Measurements from ENCODE around the gene GMDS. TPM values are rescaled to one million over a fixed set of nuclear protein-coding genes. Genes with fewer than 3 reads are reported as not detected.
A peak's percentile ranks its signal among the peaks of the same experiment; 100 is the strongest.

GMDS gene
- total RNA-seq, 1 donor = 23.2 TPM

DNA sequence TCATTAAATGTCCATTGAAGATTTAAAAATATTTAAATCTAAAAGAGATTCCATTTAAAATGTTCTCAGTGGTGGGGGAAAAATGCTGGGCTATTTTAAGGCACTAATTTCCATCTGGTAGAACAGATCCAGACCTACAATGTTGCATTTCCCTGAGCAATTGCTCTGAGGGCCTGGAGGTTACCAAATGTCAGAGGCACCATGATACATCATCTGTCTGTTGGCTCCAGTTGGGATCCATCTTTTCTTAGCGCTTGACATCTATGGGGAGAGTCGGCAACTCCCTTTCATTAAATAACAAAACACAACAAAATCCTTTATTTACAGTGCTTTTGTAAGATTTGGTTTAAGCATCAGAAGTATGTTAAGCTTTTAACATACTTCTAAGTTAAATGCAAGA is 411.2 kb downstream of the GMDS start:
- Histone ChIP-seq H3K4me1 (ENCODE audit: insufficient read depth, low read length) (peaks cover 5% of the 10 kb centered on the region), H3K27me3 (ENCODE audit: insufficient read depth, low read length) (no peaks in the 10 kb centered on the region), H4K20me1 (ENCODE audit: insufficient read depth, low read length) (no peaks in the 10 kb centered on the region), H3K79me2 (ENCODE audit: insufficient read depth, low read length) (no peaks in the 10 kb centered on the region), H3K9me3 (ENCODE audit: low read depth, low read length) (no peaks in the 10 kb centered on the region), H3K27ac (ENCODE audit: low read depth, low read length) (no peak overlapping the region), H2AFZ (ENCODE audit: low read length) (no peak overlapping the region), H3K4me2 (ENCODE audit: insufficient read depth, low read length) (no peak overlapping the region), H3K4me3 (ENCODE audit: insufficient read depth, low read length) (no peak overlapping the region), H3K36me3 (ENCODE audit: insufficient read depth, low read length) (no peaks in the 10 kb centered on the region)
- no peak for DNase-seq (ENCODE audit: insufficient read length, low spot score, missing footprints)
- TF ChIP-seq CTCF (IDR thresholded peaks at IDR 0.05; ENCODE audit: extremely low read depth, low read depth, low read length) = no peak

- no peak for TF ChIP-seq CTCF (IDR thresholded peaks at IDR 0.05; ENCODE audit: extremely low read depth, low read depth, low read length)
- H3K4me2 ChIP-seq (ENCODE audit: insufficient read depth, low read length) = peak overlapping the region; percentile 51
- H3K4me3 ChIP-seq (ENCODE audit: insufficient read depth, low read length) = peak overlapping the region; percentile 48
Observed at GRCh38 chr6:1832844-1833787, 412.3 kb downstream of the GMDS start.

GRCh38 chr6:1832358-1832757 is 413.0 kb downstream of the GMDS start:
- Histone ChIP-seq H3K4me2 (ENCODE audit: insufficient read depth, low read length) (peak overlapping the region; percentile 51), H2AFZ (ENCODE audit: low read length) (peak overlapping the region; percentile 16), H3K4me1 (ENCODE audit: insufficient read depth, low read length) (peaks cover 5% of the 10 kb centered on the region), H3K9me3 (ENCODE audit: low read depth, low read length) (peaks cover 7% of the 10 kb centered on the region), H3K4me3 (ENCODE audit: insufficient read depth, low read length) (peak overlapping the region; percentile 48), H3K79me2 (ENCODE audit: insufficient read depth, low read length) (no peaks in the 10 kb centered on the region), H3K27ac (ENCODE audit: low read depth, low read length) (no peak overlapping the region), H3K36me3 (ENCODE audit: insufficient read depth, low read length) (no peaks in the 10 kb centered on the region), H4K20me1 (ENCODE audit: insufficient read depth, low read length) (no peaks in the 10 kb centered on the region), H3K27me3 (ENCODE audit: insufficient read depth, low read length) (no peaks in the 10 kb centered on the region)
- DNase-seq (ENCODE audit: insufficient read length, low spot score, missing footprints) = no peak
- no peak for TF ChIP-seq CTCF (IDR thresholded peaks at IDR 0.05; ENCODE audit: extremely low read depth, low read depth, low read length)

More at GRCh38 chr6:1832844-1833787, 412.3 kb downstream of the GMDS start:
- Histone ChIP-seq H3K9me3 (ENCODE audit: low read depth, low read length) (peaks cover 7% of the 10 kb centered on the region), H3K4me1 (ENCODE audit: insufficient read depth, low read length) (peaks cover 5% of the 10 kb centered on the region), H3K27me3 (ENCODE audit: insufficient read depth, low read length) (no peaks in the 10 kb centered on the region), H4K20me1 (ENCODE audit: insufficient read depth, low read length) (no peaks in the 10 kb centered on the region), H2AFZ (ENCODE audit: low read length) (peak overlapping the region; percentile 16), H3K36me3 (ENCODE audit: insufficient read depth, low read length) (no peaks in the 10 kb centered on the region), H3K27ac (ENCODE audit: low read depth, low read length) (no peak overlapping the region), H3K79me2 (ENCODE audit: insufficient read depth, low read length) (no peaks in the 10 kb centered on the region)
- DNase-seq (ENCODE audit: insufficient read length, low spot score, missing footprints) = no peak
